Activated CD8-positive, alpha-beta memory T cell treated with anti-CD3 and anti-CD28 coated beads, Interleukin-2, amount 50 U/mL, for 48 hours (primary cell): Measurements from ENCODE around the gene SLC2A10.

Source experiments
- DNase-seq: peaks from one replicate; pipeline ENCODE4 v3.0.0-alpha.2; 2020

SLC2A10 gene

GRCh38 chr20:46704714-46705377 is 4.6 kb upstream of the SLC2A10 start:
- DNase-seq = no peak

- DNase-seq = no peak
Observed at GRCh38 chr20:46705378-46705729, 4.1 kb upstream of the SLC2A10 start.

GRCh38 chr20:46706242-46706641 is 3.2 kb upstream of the SLC2A10 start:
- DNase-seq = no peak

- DNase-seq = no peak
Observed at GRCh38 chr20:46708172-46708860, 1.1 kb upstream of the SLC2A10 start.

- DNase-seq = no peak
Observed at GRCh38 chr20:46709055-46709458, 392 bp upstream of the SLC2A10 start.

GRCh38 chr20:46710153-46710913 is 884 bp downstream of the SLC2A10 start:
- no peak for DNase-seq

- no peak for DNase-seq
Observed at GRCh38 chr20:46712056-46712636, 2.7 kb downstream of the SLC2A10 start.

GRCh38 chr20:46713957-46714834 is 4.7 kb downstream of the SLC2A10 start:
- DNase-seq = no peak

- no peak for DNase-seq
Observed at GRCh38 chr20:46715292-46715756, 5.9 kb downstream of the SLC2A10 start.

- DNase-seq = no peak
Observed at GRCh38 chr20:46717818-46718541, 8.5 kb downstream of the SLC2A10 start.

- DNase-seq = no peak
Observed at GRCh38 chr20:46720019-46720418, 10.6 kb downstream of the SLC2A10 start.

GRCh38 chr20:46720776-46721425 is 11.5 kb downstream of the SLC2A10 start:
- no peak for DNase-seq

GRCh38 chr20:46721476-46721875 is 12.0 kb downstream of the SLC2A10 start:
- DNase-seq = no peak

- no peak for DNase-seq
Observed at GRCh38 chr20:46722450-46722849, 13.0 kb downstream of the SLC2A10 start.

- no peak for DNase-seq
Observed at GRCh38 chr20:46723039-46723438, 13.6 kb downstream of the SLC2A10 start.

GRCh38 chr20:46724343-46724959 is 15.0 kb downstream of the SLC2A10 start:
- no peak for DNase-seq

- no peak for DNase-seq
Observed at GRCh38 chr20:46725186-46726165, 16.0 kb downstream of the SLC2A10 start.

GRCh38 chr20:46731770-46732169 is 22.3 kb downstream of the SLC2A10 start:
- no peak for DNase-seq

- no peak for DNase-seq
Observed at GRCh38 chr20:46735436-46735835, 26.0 kb downstream of the SLC2A10 start.
